H1 (cell line): Measurements from ENCODE around the gene MAP4K5. TPM values are rescaled to one million over a fixed set of nuclear protein-coding genes. Genes with fewer than 3 reads are reported as not detected.

Experiments
- CTCF ChIA-PET: fragments of 300-600 bp; sonication (Branson Sonifier 250); formaldehyde crosslinking; loops from one replicate; lab custom pipeline; 2021; ENCODE audit not compliant: partially characterized antibody; lab: Charles Lee
- POLR2A ChIA-PET: fragments of 300-600 bp; sonication (Branson Sonifier 250); formaldehyde crosslinking; loops from one replicate; lab custom pipeline; 2021; ENCODE audit warnings: inconsistent platforms; ENCODE audit not compliant: partially characterized antibody; lab: Charles Lee
- DNase-seq, 2 experiments: peaks; one replicate each; pipeline versions ENCODE4 v3.0.0 to v3.0.0-alpha.2; 2010 to 2022; ENCODE audit warnings: low spot score in 2 of 2, low read depth in 1 of 2, mixed read lengths in 1 of 2
- FAIRE-seq: peaks from 2 replicates; lab custom pipeline; 2011; peaks lifted over from hg19 to GRCh38; lab: Jason Lieb, UNC
- H2AFZ ChIP-seq: 2 replicates; pipeline ENCODE4 v1.8.1; 2012; ENCODE audit warnings: low read length, inconsistent platforms
- H2AK5ac ChIP-seq: 2 replicates; pipeline ENCODE4 v1.6.1; 2013; ENCODE audit warnings: low read depth, low read length
- H2BK120ac ChIP-seq: replicated peaks from 2 replicates; pipeline ENCODE3; 2013; ENCODE audit warnings: low read depth, low read length, inconsistent platforms
- H2BK12ac ChIP-seq: 2 replicates; pipeline ENCODE4 v1.6.1; 2013; ENCODE audit warnings: low read depth, low read length
- H2BK15ac ChIP-seq: 2 replicates; pipeline ENCODE4 v1.6.1; 2013; ENCODE audit warnings: low read length
- H2BK20ac ChIP-seq: 2 replicates; pipeline ENCODE4 v1.6.1; 2013; ENCODE audit warnings: low read length
- H2BK5ac ChIP-seq: 2 replicates; pipeline ENCODE4 v1.6.1; 2013; ENCODE audit warnings: low read depth, low read length
- H3K14ac ChIP-seq: 2 replicates; pipeline ENCODE4 v1.6.1; 2013; ENCODE audit warnings: inconsistent platforms; ENCODE audit not compliant: insufficient read length
- H3K18ac ChIP-seq: 2 replicates; pipeline ENCODE4 v1.6.1; 2013; ENCODE audit warnings: low read length; ENCODE audit errors: extremely low read depth
- H3K23ac ChIP-seq: 2 replicates; pipeline ENCODE4 v1.6.1; 2013; ENCODE audit warnings: inconsistent platforms; ENCODE audit not compliant: insufficient read length
- H3K23me2 ChIP-seq: 2 replicates; pipeline ENCODE4 v1.6.1; 2013; ENCODE audit warnings: low read depth, low read length
- H3K27ac ChIP-seq: 2 replicates; pipeline ENCODE4 v1.6.1; 2011; ENCODE audit warnings: low read depth, low read length, inconsistent platforms
- H3K27me3 ChIP-seq, 4 experiments: replicated peaks in 1 of 4; 1 replicate in 1 of 4; 2 replicates in 3 of 4; pipeline versions ENCODE4 v1.6.1 to v1.8.1; 2011 to 2013; ENCODE audit warnings: low read length in 3 of 4, mild to moderate bottlenecking in 3 of 4, inconsistent platforms in 2 of 4, mixed read lengths in 2 of 4, moderate library complexity in 1 of 4; ENCODE audit not compliant: control insufficient read depth in 3 of 4, insufficient read depth in 3 of 4; ENCODE audit errors: extremely low read depth in 1 of 4
- H3K36me3 ChIP-seq, 4 experiments: 2 replicates each; pipeline versions ENCODE4 v1.6.1 to v1.8.1; 2011 to 2013; ENCODE audit warnings: mild to moderate bottlenecking in 4 of 4, low read length in 3 of 4, moderate library complexity in 2 of 4, control low read depth in 1 of 4, inconsistent platforms in 1 of 4; ENCODE audit not compliant: insufficient read depth in 4 of 4, control insufficient read depth in 2 of 4
- H3K4ac ChIP-seq: replicated peaks from 2 replicates; pipeline ENCODE3; 2013; ENCODE audit warnings: low read length, low read depth, mixed read lengths, inconsistent platforms; ENCODE audit not compliant: insufficient read length
- H3K4me1 ChIP-seq, 4 experiments: replicated peaks in 1 of 4; 1 replicate in 1 of 4; 2 replicates in 3 of 4; pipeline versions ENCODE4 v1.6.1 to v1.8.1; 2011 to 2013; ENCODE audit warnings: low read length in 3 of 4, inconsistent platforms in 2 of 4, mixed read lengths in 1 of 4; ENCODE audit not compliant: insufficient read depth in 4 of 4, control insufficient read depth in 3 of 4
- H3K4me2 ChIP-seq, 2 experiments: 2 replicates each; pipeline versions ENCODE4 v1.6.1 to v1.8.1; 2011 to 2013; ENCODE audit warnings: low read depth in 2 of 2, low read length in 2 of 2, control low read depth in 1 of 2, inconsistent platforms in 1 of 2, mild to moderate bottlenecking in 1 of 2; ENCODE audit not compliant: insufficient read depth in 1 of 2
- H3K4me3 ChIP-seq, 4 experiments: fragments of 200-600, 300-600 bp in 1 of 4; sonication (generic), shearing (Covaris generic), sonication (Bioruptor Twin) in 1 of 4; 2 replicates each; pipeline versions ENCODE4 v1.5.1 to v1.8.1; 2011 to 2016; ENCODE audit warnings: low read length in 4 of 4, low read depth in 3 of 4, control low read depth in 2 of 4, inconsistent platforms in 2 of 4, mild to moderate bottlenecking in 2 of 4, mixed read lengths in 1 of 4, moderate library complexity in 1 of 4; ENCODE audit not compliant: insufficient read depth in 2 of 4; ENCODE audit errors: extremely low read depth in 1 of 4
- H3K56ac ChIP-seq: replicated peaks from 2 replicates; pipeline ENCODE3; 2013; ENCODE audit warnings: low read depth, mild to moderate bottlenecking, mixed read lengths, low read length, inconsistent platforms; ENCODE audit not compliant: insufficient read length
- H3K79me1 ChIP-seq: 2 replicates; pipeline ENCODE4 v1.6.1; 2013; ENCODE audit warnings: low read depth, low read length, control low read depth
- H3K79me2 ChIP-seq, 2 experiments: 2 replicates each; pipeline versions ENCODE4 v1.6.1 to v1.8.1; 2012 to 2013; ENCODE audit warnings: low read length in 2 of 2, mild to moderate bottlenecking in 2 of 2, inconsistent platforms in 1 of 2; ENCODE audit not compliant: insufficient read depth in 2 of 2, control insufficient read depth in 1 of 2
- H3K9ac ChIP-seq, 4 experiments: replicated peaks in 1 of 4; 1 replicate in 1 of 4; 2 replicates in 3 of 4; pipeline versions ENCODE4 v1.6.1 to v1.8.1; 2011 to 2013; ENCODE audit warnings: low read depth in 3 of 4, low read length in 3 of 4, control low read depth in 2 of 4, mild to moderate bottlenecking in 2 of 4, moderate library complexity in 2 of 4, inconsistent platforms in 1 of 4; ENCODE audit errors: extremely low read depth in 1 of 4
- H3K9me3 ChIP-seq, 2 experiments: 2 replicates each; pipeline versions ENCODE4 v1.6.1 to v1.8.1; 2012 to 2013; ENCODE audit warnings: mild to moderate bottlenecking in 2 of 2, moderate library complexity in 2 of 2, control low read depth in 1 of 2, inconsistent platforms in 1 of 2, low read depth in 1 of 2, low read length in 1 of 2, mixed read lengths in 1 of 2; ENCODE audit not compliant: insufficient read depth in 2 of 2
- H4K20me1 ChIP-seq, 2 experiments: replicated peaks in 1 of 2; 2 replicates each; pipeline versions ENCODE3 to v1.8.1; 2011 to 2013; ENCODE audit warnings: inconsistent platforms in 2 of 2, low read length in 2 of 2, mild to moderate bottlenecking in 1 of 2; ENCODE audit not compliant: insufficient read depth in 2 of 2, control insufficient read depth in 1 of 2
- H4K5ac ChIP-seq: 2 replicates; pipeline ENCODE4 v1.6.1; 2013; ENCODE audit warnings: low read length, low read depth, mixed read lengths, inconsistent platforms; ENCODE audit not compliant: insufficient read length
- H4K8ac ChIP-seq: 2 replicates; pipeline ENCODE4 v1.8.0; 2013; ENCODE audit warnings: mild to moderate bottlenecking, moderate library complexity, low read length, inconsistent platforms; ENCODE audit not compliant: insufficient read depth; ENCODE audit errors: extremely low read depth
- H4K91ac ChIP-seq: replicated peaks from 2 replicates; pipeline ENCODE3; 2013; ENCODE audit warnings: low read length, mixed read lengths, inconsistent platforms; ENCODE audit not compliant: insufficient read length
- CBX5 ChIP-seq: fragments of 300-800, 300-1000 bp; sonication (generic); IDR thresholded peaks from 2 replicates; pipeline ENCODE4 v1.7.1; 2016; ENCODE audit warnings: antibody characterized with exemption, low read length, low read depth
- NRF1 ChIP-seq: IDR thresholded peaks from 2 replicates; pipeline ENCODE4 v1.6.1; 2011; ENCODE audit warnings: mild to moderate bottlenecking, low read depth, low read length, improper control_type of control experiment
- SUZ12 ChIP-seq: fragments of 200-600 bp; sonication (generic); IDR thresholded peaks from 2 replicates; pipeline ENCODE4 v1.6.1; 2012; ENCODE audit warnings: mild to moderate bottlenecking, inconsistent platforms, low read length, moderate library complexity, mixed read lengths
- YY1 ChIP-seq: IDR thresholded peaks from 2 replicates; pipeline ENCODE4 v1.6.1; 2011; ENCODE audit warnings: low read depth, mild to moderate bottlenecking, low read length
- polyA plus RNA-seq, 7 experiments: library from polyadenylated mRNA; depleted of rRNA in 3 of 7; stranded (reverse) in 5 of 7; unstranded in 2 of 7; fragments of >200 nt in 5 of 7; fragments of 200-250 nt in 2 of 7; gene quantifications; 1 replicate in 5 of 7; 2 replicates in 1 of 7; 4 replicates in 1 of 7; pipeline versions ENCODE4 v1.2.1 to v1.2.3, GENCODE V29; 2011 to 2013; ENCODE audit warnings: missing spikeins in 2 of 7, mixed read lengths in 2 of 7
- total RNA-seq: library from RNA; stranded (reverse); fragmentation: NEBNext Ultra II Directional; extraction: Animal tissue kit (Norgen Biotek cat#: 25700); gene quantifications from 2 replicates; pipeline ENCODE4 v1.2.1, GENCODE V29; 2021
- TF ChIP-seq, protein P1 (sequence below): IDR thresholded peaks from 2 replicates; pipeline ENCODE4 v1.6.1; 2011; ENCODE audit warnings: low read depth, mild to moderate bottlenecking, low read length; ENCODE audit not compliant: insufficient read depth

MAP4K5 gene
- total and polyA plus RNA-seq, 2 of the 8 experiments (the other 6 are each of a cell fraction or from before 2014, with no cell fraction given): 7.6 to 34.5 TPM

DNA sequence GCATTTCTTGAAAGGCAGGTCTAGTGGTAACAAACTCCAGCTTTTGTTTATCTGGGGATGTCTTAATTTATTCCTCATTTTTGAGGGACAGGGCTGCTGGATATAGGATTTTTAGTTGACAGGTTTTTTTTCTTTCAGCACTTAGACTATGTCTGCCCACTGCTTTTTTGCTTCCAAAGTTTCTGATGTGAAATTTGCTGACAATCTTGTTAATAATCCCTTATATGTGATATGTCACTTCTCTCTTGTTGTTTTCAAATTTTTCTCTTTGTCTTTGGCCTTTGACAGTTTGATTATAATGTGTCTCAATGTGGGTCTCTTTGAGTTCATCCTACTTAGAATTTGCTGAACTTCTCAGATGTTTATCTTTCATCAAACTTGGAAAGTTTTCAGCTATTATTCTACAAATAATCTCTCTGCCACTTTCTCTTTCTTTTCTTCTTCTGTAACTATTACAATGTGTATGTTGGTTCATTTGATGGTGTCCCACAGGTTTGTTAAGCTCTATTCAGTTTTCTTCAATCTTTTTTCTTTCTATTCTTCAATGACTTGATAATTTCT, 37.4 kb upstream of the MAP4K5 start:
- H4K8ac ChIP-seq: no peak overlapping the region
- POLR2A ChIA-PET: interaction anchor here (0.6 to 1.1 kb wide), 2 partner anchors 10 to 344 kb away, joined by 4 to 7 read pairs; partner anchors contain the start of gene ATL1
- no peak for TF ChIP-seq CBX5
- no peak for TF ChIP-seq YY1
- TF ChIP-seq SUZ12: no peak
- TF ChIP-seq, protein P1, sequence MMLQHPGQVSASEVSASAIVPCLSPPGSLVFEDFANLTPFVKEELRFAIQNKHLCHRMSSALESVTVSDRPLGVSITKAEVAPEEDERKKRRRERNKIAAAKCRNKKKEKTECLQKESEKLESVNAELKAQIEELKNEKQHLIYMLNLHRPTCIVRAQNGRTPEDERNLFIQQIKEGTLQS: no peak
- TF ChIP-seq NRF1: no peak
- TF ChIP-seq, all 59 proteins: peak for 0
- Histone ChIP-seq H2BK5ac (no peak overlapping the region), H3K79me1 (no peaks in the 10 kb centered on the region), H3K9ac (no peak overlapping the region), H3K14ac (no peak overlapping the region), H3K4me1 (no peaks in the 10 kb centered on the region), H3K27ac (no peak overlapping the region), H2BK12ac (no peak overlapping the region), H3K4ac (no peak overlapping the region), H3K23me2 (no peaks in the 10 kb centered on the region), H3K4me3 (no peak overlapping the region), H4K91ac (no peak overlapping the region), H2BK120ac (no peak overlapping the region), H2AK5ac (no peak overlapping the region), H3K18ac (no peak overlapping the region), H3K4me2 (no peak overlapping the region), H4K5ac (no peak overlapping the region), H3K56ac (no peak overlapping the region), H2AFZ (no peak overlapping the region), H4K20me1 (no peaks in the 10 kb centered on the region), H2BK20ac (no peak overlapping the region), H3K27me3 (no peaks in the 10 kb centered on the region), H3K23ac (no peak overlapping the region), H2BK15ac (no peak overlapping the region), H3K36me3 (no peaks in the 10 kb centered on the region), H3K9me3 (peaks cover 2 to 5% of the 10 kb centered on the region in 2 experiments; a peak in 1 of 4 replicates), H3K79me2 (no peaks in the 10 kb centered on the region)
- no peak for DNase-seq
- FAIRE-seq: no peak
- CTCF ChIA-PET: interaction anchor here (0.6 to 1.1 kb wide), 2 partner anchors 18 to 20 kb away, joined by 3 read pairs; no protein-coding TSS in a partner anchor
